T-helper 1 cell (primary cell): ENCODE measurements around the gene MYL7.
A peak's percentile ranks its signal among the peaks of the same experiment; 100 is the strongest.

Experiments used
- DNase-seq, 5 donors: peaks; one replicate each; pipeline ENCODE4 v3.0.0-alpha.2; 2012 to 2020

The MYL7 gene

DNA sequence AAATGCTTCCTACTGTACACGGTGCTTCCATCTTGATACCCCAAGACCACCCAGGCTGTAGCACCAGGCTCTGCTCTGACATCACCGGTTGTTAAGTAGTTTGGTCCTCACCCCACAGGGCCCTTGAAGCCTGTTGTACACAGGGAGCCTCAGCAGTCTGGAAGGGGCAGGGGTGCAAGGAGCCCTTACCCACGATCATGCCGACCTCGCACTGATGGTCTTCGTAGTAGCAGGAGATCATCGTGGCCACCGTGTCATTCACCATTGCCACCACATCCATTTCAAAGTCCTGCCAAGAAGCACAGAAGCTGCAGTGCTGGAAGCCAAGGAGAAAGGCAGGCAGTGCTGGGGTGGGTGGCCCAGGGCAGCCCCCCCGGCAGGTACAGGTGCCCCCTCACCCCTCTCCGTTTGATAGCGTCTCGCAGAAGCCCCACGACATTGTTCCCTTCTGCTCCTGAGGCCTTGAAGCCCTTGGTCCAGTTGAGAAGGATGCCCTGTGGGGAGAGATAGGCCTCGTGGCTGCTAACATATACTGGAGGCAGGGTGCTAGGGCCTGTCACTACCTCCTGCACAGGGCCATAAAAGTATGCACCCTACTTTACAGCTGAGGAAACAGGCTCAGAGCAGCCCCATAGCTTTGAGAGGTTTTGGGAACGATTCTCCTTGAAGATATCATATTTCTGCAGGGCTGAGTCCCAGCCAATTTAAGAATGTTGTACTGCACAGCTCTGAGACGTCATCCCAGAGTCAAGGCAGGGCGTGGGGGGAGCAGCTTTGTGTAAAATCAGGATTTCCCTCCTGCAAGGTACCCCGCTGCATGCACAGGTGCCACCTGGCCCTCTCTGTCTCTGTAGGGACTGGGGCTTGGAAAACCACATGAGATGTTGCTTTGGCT is 8.7 kb upstream of the MYL7 start:
- DNase-seq: no peak

DNA sequence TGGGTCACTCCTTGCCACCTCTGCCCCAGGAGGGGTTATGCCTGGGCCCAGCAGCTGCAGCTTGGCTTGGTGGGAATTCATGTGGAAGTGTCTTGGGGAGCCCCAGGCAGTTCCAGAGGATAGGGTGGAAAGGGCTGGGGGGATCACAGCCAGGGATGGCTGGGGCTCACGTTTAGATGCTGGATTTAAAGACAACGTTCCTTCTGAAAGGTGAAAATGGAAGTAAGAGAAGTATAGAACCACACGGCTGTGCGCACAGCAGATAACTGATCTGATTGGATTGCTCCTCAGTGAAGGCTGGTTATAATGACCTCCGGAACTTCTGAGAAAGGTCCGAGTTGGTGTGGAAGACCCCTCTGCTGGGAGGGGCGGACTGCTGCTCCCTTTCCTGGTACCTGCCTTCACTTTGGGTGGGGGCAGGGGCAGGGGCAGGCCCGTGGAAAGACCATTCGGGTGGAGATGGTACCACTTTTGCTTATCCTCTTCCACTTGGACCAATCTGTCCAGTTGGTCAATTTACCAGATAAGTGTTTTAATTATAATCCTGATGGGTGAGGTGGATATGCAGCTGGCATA is 7.9 kb upstream of the MYL7 start:
- DNase-seq: no peak

DNA sequence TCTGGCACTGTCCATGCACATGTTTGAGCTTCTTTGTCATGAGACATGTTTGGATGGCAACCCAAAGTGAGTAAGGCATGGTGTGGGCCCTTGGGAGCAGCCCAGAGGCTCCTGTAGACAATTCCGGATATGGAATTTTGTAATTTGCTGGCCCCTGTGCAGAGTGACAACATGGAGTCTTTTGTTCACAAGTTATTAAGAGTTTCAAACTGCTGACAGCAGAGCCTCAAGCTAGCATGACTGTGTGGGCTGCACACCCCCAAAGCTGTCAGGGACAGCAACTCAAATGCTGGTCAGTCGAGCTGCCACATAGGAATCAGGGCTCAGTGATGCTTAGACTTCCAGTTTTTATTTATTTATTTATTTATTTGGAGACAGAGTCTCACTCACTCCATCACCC is 7.0 kb upstream of the MYL7 start:
- no peak for DNase-seq

DNA sequence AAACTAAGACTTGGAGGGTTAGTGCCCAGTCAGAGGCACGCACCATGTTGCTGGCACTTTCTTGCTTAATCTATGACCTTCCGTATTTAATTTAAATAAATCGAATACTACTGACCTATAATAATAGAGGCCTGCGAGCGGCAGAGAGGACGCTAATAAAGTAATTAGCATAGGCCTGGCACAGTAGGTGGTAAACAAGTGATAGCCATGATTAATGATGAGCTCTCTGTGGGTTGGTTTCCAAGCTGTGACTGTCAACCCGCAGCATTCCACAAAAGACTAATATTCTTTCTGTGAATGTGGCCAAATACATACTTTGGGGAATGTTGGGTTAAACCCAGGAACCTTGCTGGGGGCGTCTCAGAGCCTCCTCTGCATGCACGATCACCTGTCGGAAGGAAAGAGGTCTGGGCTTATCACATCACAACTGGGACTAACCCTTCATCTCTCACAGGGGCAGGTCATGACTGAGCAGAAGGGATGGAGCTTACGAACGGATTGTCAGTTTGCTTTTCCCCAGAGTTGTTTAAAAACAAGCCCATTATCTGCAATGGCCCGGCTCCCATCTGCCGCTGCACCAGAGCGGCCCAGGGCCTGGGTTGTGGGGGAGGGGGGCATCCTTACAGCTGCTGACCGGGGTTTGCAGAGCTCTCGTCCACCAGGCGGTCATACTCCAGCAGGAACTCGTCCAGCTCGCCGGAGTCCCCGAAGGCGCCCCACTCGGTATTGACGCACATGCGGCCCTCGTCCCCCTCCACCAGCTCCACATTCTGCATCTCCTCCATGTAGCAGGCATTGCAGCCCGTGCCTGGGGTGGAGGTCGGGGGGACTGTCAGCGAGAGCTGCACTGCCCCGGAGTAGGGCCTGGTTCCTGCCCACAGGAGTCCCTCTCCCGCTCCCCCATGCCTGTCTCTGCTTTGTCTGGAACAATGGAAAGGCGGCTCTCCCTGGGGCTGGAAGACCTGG is 6.2 kb upstream of the MYL7 start:
- no peak for DNase-seq

DNA sequence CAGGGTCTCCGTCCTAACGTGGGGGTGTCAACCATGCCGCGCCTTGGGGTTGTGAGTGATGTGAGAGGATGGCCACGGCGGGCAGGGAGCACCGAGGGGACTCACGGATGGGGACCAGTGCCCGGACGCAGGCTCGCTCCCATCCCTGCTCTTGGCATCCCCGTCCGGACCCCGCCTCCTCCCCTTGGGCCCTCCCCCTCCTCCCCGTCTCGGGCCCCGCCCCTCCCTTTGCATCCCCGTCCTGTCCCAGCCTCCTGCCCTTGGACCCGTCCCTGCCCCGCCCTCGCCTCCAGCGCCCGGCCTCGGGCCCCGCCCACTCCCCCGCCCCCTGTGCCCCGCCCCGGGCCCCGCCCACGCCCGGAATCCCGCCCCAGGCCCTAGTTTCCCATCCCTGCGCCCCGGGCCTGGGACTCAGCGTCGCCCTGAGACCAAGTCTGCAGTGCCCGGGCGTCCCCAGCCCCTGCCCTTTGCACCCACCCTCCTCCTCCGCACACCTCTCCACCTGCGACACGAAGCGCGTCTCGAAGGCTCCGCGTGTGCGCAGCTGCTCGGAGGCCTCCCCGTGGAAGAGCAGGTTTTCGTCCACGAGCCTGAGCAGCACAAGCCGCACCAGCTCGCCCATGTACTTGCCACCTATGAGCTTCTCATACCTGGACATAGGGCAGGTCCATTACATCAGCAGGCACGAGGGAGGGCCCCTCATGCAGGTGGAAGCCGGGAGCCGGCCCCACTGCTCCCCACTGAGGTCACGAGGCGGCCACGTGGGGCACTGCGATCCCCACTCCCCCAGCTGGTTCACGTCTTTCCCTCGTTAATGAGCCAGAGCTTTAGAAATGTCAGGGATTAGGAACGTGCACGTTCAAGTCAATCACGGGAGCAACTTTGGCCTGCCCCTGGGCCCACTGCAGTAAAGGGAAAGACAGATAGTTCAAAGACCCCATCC is 5.1 kb upstream of the MYL7 start:
- peak; percentile 41 to 74 (median 58) for DNase-seq

DNA sequence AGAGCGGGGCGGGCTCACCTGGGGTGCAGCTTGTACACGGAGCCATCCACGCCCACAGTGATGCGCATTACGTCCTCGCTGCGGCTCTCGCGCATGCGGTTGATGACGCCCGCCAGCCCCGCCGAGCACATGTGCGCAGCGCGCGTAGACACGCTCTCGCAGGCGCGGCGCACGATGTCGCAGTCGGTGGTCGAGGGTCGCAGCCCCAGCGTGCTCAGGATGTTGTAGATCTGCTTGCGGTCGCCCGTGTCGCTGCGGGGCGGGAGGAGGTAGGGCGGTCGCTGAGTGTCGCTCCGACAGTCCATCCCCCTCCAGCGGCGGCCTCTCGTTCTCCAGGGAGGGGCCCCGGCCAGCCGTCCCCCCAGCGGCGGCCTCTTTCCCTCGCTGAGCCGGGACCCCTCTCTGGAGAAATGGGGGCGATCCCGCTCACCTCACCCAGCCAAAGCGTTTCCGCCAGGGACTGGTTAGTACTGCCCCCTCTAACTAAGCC is 4.4 kb upstream of the MYL7 start:
- DNase-seq: peak in 3 of 5 donors; percentile 45 to 57 (median 47)

DNA sequence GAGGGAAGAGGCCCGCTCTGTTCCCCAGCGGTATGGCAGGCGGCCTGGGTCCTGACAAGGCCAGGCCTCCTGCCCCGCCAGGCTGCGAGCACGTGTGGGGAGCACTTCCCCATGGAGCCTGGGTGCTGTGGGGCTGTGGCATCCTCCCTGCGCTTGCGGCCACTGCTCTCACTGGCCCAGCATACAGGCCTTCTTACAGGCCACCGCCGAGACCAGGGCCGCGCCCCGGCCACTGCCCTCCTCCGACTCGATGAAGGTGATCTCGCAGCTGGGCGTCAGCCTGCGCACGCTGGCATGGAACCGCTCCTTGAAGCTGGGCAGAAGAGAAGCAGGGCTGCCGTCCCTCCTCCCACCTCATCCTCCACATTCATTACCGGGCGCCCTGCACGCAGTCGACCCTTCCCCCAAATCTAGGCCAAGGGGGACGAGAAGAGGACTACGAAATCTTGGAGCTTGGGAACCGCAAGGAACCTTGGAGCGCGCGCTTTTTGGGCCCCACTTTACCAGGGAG is 3.9 kb upstream of the MYL7 start:
- no peak for DNase-seq

DNA sequence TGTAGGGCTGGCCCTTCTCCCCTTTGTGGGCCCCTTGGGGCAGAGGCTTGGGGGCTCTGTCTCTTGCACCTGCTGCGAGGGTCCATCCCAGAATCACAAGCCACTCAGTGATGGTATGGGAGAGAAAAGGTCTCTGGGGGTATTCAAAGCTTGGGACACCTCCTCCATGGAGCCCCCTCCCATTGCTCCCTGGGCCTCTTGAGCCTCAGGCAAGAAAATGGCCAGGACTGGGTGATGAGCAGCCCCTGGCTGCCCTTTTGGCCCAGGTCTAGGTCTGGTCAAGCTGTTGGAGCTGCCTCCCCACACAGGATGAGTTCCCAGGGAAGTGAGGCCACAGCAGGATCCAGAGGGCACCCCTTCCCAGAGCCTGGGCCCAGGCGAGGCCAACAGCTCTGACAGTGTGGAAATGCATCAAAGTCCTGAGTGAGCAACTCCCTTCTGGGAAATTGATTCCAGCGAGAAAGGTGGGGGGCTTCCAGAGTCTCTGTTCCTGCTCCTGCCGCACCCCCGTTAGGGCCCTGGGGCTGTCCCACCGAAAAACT is 3.4 kb upstream of the MYL7 start:
- DNase-seq: no peak

DNA sequence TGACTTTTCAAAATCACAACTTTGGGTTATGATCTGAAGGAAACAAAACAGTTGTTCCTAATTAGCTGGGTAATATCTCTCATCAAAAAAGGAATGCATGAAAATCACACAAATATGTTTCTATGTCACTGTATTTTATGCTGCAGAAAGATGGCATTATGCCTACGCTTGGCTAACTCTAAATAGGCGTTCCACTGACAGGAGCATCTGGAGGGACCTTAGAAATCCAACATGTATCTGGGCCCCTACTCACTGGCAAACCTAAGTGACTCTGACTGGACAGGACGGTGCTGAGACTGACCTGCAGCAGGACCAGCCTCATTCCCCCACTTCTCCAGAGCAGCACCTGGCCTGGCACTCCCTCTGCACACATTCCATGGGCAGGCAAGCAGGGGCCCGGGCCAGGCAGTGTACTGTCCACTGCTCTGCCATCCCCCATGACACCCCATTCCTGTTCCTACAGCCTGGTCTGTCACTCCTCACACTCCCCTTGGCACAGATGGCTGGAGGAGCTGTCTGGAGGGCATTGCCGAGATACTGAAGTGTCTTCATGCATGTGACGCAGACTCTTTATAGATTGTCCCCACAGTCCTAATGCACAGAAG is 2.6 kb upstream of the MYL7 start:
- DNase-seq: no peak

DNA sequence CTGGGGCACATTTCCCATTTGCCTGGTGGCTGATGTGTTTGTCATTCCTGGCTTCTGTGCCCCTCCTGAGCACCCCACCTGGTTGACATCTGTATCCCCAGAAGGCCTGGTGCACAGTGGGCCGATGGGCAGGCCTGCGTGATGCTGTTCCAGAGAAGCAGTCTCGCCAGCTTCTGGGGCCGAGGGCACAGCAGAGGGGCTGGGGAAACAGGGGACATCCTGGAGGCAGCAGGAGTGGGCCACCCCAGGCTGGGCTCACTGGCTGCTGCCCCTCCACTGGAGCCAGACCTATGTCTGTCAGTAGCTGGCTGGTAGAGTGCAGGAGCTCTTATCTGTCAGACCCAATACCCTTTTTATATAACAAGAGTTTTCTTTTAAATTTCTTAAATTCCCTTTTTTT is 896 bp upstream of the MYL7 start:
- DNase-seq: no peak

DNA sequence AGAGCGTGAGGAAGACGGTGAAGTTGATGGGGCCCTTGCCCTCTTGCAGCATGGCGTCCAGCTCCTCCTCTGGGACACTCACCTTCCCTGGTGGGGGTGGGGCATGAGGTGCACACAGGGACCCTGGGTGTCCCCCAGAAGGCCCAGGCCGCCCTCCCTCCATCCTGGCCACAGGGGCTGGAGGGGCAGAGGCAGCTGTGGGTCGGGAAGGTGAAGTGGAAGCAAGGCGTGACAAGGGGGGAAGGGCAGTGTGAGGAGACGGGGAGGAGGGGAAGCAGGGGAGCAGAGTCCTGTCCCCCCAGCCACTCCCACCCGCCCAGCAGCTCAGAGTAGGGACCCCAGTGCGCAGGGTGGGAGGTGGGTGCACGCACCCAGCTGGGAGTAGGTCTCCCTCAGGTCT is 791 bp downstream of the MYL7 start:
- no peak for DNase-seq

DNA sequence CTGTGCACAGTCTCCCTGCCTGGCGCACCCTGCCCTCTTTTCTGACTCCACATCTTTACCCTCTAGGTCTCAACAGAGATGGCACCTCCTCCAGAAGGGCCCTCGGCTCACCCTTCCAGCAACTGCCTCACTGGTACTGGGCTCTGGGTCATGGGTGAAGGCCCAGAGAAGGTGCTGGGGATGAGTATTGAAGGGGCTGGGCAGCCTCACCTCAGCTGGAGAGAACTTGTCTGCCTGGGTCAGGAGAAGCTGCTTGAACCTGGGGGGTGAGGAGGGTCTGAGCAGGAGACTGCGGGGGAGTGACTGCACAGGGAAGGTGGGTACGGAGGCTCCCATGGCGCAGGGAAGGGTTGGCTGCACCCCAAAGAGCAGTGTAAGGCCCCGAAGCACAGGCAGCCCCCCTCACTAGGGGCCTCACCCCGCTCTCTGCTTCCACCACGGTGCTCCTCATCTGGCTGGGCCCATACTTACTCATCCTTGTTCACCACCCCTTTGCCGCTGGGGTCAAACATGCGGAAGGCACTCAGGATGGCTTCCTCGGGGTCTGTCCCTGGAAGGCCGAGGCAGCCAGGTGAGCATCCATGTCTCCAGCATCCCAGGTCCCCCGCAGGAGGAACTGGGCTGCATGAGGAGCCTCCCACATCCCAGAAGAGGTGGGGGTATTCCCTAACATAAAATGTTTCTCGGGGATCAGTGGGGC is 1.7 kb downstream of the MYL7 start:
- no peak for DNase-seq

DNA sequence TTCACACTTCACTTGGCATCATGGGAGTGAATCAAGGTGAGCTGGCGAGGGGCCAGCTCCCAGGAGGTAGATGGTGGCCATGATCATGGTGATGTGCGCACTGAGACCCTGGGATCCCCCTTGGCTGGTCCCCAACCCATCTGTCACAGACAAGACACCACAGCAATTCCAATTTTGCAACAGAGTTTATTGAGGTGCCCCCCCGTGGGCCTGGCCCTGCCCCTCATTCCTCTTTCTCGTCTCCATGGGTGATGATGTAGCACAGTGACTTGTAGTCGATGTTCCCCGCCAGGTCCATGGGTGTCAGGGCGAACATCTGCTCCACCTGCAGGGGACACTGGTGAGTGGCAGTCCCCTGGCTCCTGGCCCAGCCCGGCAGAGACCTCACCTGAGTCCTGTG is 2.4 kb downstream of the MYL7 start:
- DNase-seq: no peak

DNA sequence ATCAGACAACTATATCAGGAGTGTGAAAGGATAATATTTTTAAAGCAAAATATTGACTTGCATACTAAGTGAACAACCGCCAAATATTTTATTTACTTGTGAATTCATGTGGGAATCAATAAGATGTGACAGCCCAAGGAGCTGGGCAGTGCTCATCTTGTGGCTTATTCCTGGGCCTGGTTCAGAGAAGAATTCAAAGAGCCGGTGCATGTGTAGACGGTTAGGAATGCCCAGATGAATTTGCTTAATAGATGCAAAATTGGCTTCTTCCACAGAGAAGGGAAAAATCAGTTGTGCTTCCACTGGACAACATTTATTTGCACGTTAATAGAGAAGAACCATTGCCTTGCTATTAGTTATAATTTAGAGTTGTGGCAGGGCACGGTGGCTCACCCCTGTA is 4.4 kb downstream of the MYL7 start:
- no peak for DNase-seq

DNA sequence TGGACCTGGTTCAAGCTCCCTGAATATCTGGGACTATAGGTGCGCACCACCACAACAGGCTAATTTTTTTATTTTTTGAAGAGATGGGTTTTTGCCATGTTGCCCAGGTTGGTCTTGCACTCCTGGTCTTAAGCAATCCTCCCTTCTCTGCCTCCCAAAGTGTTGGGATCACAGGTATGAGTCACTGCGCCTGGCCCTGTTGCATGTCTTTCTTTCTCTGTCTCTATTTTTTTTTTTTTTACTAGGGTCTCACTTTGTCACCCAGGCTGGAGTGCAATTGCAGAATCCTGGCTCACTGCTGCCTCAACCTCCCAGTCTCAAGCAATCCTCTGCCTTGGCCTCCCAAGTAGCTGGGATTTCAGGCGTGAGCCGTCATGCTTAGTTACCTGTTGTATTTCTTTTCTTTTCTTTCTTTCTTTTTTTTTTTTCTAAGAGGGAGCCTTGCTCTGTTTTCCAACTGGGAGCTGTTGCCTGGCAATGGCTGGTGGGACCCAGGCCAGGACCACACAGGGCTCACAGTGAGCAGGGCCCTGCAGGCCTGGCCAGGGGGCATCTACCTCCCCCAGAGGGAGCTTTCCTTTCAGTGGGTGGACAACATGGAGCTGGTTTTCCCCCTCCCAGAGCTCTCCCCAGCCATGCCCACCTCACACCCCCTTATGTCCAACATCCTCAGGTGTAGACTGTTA is 6.0 kb downstream of the MYL7 start:
- DNase-seq: no peak

DNA sequence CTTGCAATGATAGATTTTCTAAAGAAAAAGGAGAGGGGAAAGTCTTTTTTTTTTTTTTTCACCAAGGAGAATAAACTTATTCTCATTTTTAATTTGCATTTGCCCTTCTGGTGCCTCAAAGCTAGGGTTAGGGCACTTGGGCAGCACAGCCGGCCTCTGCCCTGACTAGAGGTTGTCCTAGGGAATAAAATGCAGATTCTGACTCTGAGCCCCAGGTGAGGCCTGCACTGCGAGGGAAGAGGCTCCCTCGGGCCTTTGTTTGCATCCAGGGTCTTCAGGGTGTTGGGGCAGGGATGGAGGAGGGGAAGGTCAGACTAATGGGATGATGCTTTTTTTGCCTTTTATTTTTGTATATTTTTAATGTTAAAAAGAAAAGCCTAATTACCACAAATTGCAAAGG is 7.8 kb downstream of the MYL7 start:
- no peak for DNase-seq

DNA sequence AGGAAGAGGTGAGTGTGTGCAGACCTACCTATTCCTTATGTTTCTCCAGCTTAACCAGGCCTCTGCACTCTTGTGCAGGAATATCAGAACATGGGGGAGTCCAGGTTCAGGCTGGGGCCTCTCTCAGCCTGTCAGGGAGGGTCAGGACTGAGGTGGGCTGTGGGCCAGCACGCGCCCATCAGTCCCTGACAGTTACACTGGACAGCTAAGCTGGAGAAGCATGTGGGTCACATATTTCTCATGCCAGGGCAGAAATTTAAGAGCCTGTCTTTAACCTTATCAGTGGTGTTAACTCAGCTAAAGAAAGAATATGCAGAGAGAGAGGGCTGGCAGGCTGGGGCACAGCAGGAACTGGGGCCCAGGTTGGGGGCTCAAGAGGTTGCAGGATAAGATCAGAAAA is 9.1 kb downstream of the MYL7 start:
- DNase-seq: no peak

DNA sequence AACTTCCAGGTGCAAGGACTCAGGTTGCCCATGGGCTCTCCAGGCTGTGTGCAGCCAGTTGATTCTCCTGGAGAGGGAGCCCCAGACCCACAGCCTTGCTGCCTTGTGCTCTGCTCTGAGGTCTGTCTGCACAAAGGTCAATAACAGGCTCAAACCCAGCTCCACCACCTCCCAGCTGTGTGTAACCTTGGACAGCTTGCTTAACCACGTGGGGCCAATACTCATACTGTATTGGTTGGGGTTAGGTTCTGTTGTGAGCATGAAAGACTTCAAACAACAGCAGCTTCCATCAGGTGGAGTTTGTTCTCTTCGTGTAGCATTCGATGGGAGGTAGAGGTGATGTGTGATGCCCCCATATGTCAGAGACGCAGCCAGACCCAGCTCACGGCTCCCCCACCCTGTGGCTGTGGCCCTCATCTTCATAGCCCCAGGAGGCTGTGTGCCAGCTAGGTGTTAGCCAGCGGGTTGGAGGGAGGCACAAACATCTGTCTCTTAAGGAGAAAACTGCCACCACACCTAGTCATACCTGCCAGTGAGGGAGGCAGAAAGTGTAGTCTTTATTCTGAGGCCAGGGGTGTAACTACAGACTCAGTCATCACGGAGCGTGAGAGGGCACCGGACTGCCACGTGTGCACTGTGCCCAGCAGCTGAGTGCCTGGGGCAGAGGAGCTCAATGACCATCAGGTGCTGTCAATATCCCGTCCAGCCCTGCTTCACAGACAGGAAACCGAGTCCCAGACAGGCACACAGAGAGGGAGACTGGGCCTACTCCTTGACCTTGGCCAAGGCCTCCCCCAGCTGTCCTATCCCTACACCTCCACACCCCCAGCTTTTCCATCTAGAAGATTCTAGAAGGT is 9.7 kb downstream of the MYL7 start:
- DNase-seq: no peak
